Subcutaneous abdominal adipose tissue (tissue), 5 donors: ENCODE measurements around the gene HMGN5.

ENCODE experiments used
- H3K27ac ChIP-seq: one replicate; pipeline ENCODE4 v1.7.0; 2013; ENCODE audit warnings: low read depth, mild to moderate bottlenecking, inconsistent platforms, low read length, moderate library complexity
- H3K27me3 ChIP-seq, 5 donors: one replicate each; pipeline ENCODE4 v1.7.0; 2013; ENCODE audit warnings: low read length in 5 of 5, inconsistent platforms in 1 of 5; ENCODE audit not compliant: control insufficient read depth in 5 of 5, insufficient read depth in 4 of 5
- H3K36me3 ChIP-seq, 5 donors: one replicate each; pipeline ENCODE4 v1.7.0; 2013; ENCODE audit warnings: low read length in 5 of 5; ENCODE audit not compliant: control insufficient read depth in 5 of 5, insufficient read depth in 5 of 5
- H3K4me1 ChIP-seq, 5 donors: one replicate each; pipeline ENCODE4 v1.7.0; 2013; ENCODE audit warnings: low read length in 5 of 5, mild to moderate bottlenecking in 3 of 5, moderate library complexity in 1 of 5; ENCODE audit not compliant: control insufficient read depth in 5 of 5, insufficient read depth in 5 of 5
- H3K4me3 ChIP-seq, 5 donors: one replicate each; pipeline ENCODE4 v1.7.0; 2013; ENCODE audit warnings: low read length in 5 of 5, low read depth in 1 of 5
- H3K9ac ChIP-seq, 5 donors: one replicate each; pipeline ENCODE4 v1.7.0; 2013; ENCODE audit warnings: low read length in 5 of 5, mild to moderate bottlenecking in 4 of 5, moderate library complexity in 3 of 5
- H3K9me3 ChIP-seq, 5 donors: one replicate each; pipeline ENCODE4 v1.7.0; 2013; ENCODE audit warnings: low read length in 5 of 5; ENCODE audit not compliant: control insufficient read depth in 5 of 5
- donor health status: healthy.
- donor health status: healthy.
- donor health status: healthy.
- donor health status: healthy.
- donor health status: healthy.

Gene HMGN5

GRCh38 chrX:81201671-81202455 is at the start of gene HMGN5, which contains the start of gene SH3BGRL:
HMGN5 (minus strand) TSS chrX:81201913; CDS start chrX:81121549, 80,364 bp downstream.
SH3BGRL (plus strand) TSS chrX:81202102; CDS start chrX:81202201, 99 bp downstream.
- peak within 1 kb of the TSS; percentile 59 to 82 (median 71) for H3K9ac ChIP-seq
- no peaks in the 10 kb centered on the region for H3K9me3 ChIP-seq
- peak within 1 kb of the TSS; percentile 79 to 97 (median 87) for H3K4me3 ChIP-seq
- H3K27ac ChIP-seq = peak within 1 kb of the TSS; percentile 51
- peaks cover 0 to 2% (median 0%) of the 10 kb centered on the region in 5 donors for H3K27me3 ChIP-seq
- H3K4me1 ChIP-seq = peaks cover 0 to 17% (median 5%) of the 10 kb centered on the region in 5 donors
- H3K36me3 ChIP-seq = no peaks in the 10 kb centered on the region

GRCh38 chrX:81241753-81242152 is 40.0 kb upstream of the HMGN5 start:
- Histone ChIP-seq H3K4me3 (no peak overlapping the region), H3K4me1 (no peaks in the 10 kb centered on the region), H3K27ac (no peak overlapping the region), H3K9ac (no peak overlapping the region), H3K9me3 (peaks cover 2 to 14% (median 10%) of the 10 kb centered on the region in 5 donors), H3K36me3 (peaks cover 2 to 21% (median 5%) of the 10 kb centered on the region in 5 donors), H3K27me3 (peaks cover 0 to 9% (median 0%) of the 10 kb centered on the region in 5 donors)

GRCh38 chrX:81240701-81241331 is 39.1 kb upstream of the HMGN5 start:
- Histone ChIP-seq H3K36me3 (peaks cover 2 to 21% (median 5%) of the 10 kb centered on the region in 5 donors), H3K27me3 (peaks cover 0 to 9% (median 0%) of the 10 kb centered on the region in 5 donors), H3K27ac (no peak overlapping the region), H3K9me3 (peaks cover 0 to 11% (median 10%) of the 10 kb centered on the region in 5 donors), H3K9ac (no peak overlapping the region), H3K4me1 (no peaks in the 10 kb centered on the region), H3K4me3 (no peak overlapping the region)

- Histone ChIP-seq H3K27ac (no peak overlapping the region), H3K9ac (no peak overlapping the region), H3K27me3 (peaks cover 0 to 9% (median 0%) of the 10 kb centered on the region in 5 donors), H3K4me1 (no peaks in the 10 kb centered on the region), H3K36me3 (peaks cover 0 to 21% (median 5%) of the 10 kb centered on the region in 5 donors), H3K4me3 (no peak overlapping the region), H3K9me3 (peaks cover 0 to 11% (median 10%) of the 10 kb centered on the region in 5 donors)
Observed at GRCh38 chrX:81238166-81238565, 36.5 kb upstream of the HMGN5 start.

GRCh38 chrX:81237516-81237915 is 35.8 kb upstream of the HMGN5 start:
- Histone ChIP-seq H3K9me3 (peaks cover 0 to 11% (median 10%) of the 10 kb centered on the region in 5 donors), H3K4me1 (no peaks in the 10 kb centered on the region), H3K9ac (no peak overlapping the region), H3K27me3 (peaks cover 0 to 9% (median 0%) of the 10 kb centered on the region in 5 donors), H3K36me3 (peaks cover 0 to 21% (median 5%) of the 10 kb centered on the region in 5 donors), H3K4me3 (no peak overlapping the region), H3K27ac (no peak overlapping the region)

- H3K36me3 ChIP-seq = peaks cover 0 to 2% (median 0%) of the 10 kb centered on the region in 5 donors
- no peaks in the 10 kb centered on the region for H3K9me3 ChIP-seq
- no peak overlapping the region for H3K9ac ChIP-seq
- peaks cover 0 to 10% (median 0%) of the 10 kb centered on the region in 5 donors for H3K27me3 ChIP-seq
- no peak overlapping the region for H3K27ac ChIP-seq
- H3K4me3 ChIP-seq = no peak overlapping the region
- H3K4me1 ChIP-seq = peaks cover 0 to 2% (median 0%) of the 10 kb centered on the region in 5 donors
Observed at GRCh38 chrX:81232218-81232617, 30.5 kb upstream of the HMGN5 start.

- H3K27ac ChIP-seq = no peak overlapping the region
- peaks cover 0 to 2% (median 0%) of the 10 kb centered on the region in 5 donors for H3K4me1 ChIP-seq
- peaks cover 0 to 8% (median 0%) of the 10 kb centered on the region in 5 donors for H3K27me3 ChIP-seq
- H3K36me3 ChIP-seq = no peaks in the 10 kb centered on the region
- no peak overlapping the region for H3K4me3 ChIP-seq
- H3K9me3 ChIP-seq = no peaks in the 10 kb centered on the region
- no peak overlapping the region for H3K9ac ChIP-seq
Observed at GRCh38 chrX:81231476-81231875, 29.8 kb upstream of the HMGN5 start.

GRCh38 chrX:81229901-81230300 is 28.2 kb upstream of the HMGN5 start:
- H3K9me3 ChIP-seq = no peaks in the 10 kb centered on the region
- peaks cover 0 to 8% (median 0%) of the 10 kb centered on the region in 5 donors for H3K27me3 ChIP-seq

GRCh38 chrX:81229229-81229628 is 27.5 kb upstream of the HMGN5 start:
- Histone ChIP-seq H3K9me3 (no peaks in the 10 kb centered on the region), H3K4me1 (peaks cover 0 to 2% (median 0%) of the 10 kb centered on the region in 5 donors), H3K27ac (no peak overlapping the region), H3K4me3 (no peak overlapping the region), H3K36me3 (no peaks in the 10 kb centered on the region), H3K27me3 (peaks cover 0 to 8% (median 0%) of the 10 kb centered on the region in 5 donors), H3K9ac (no peak overlapping the region)

More at GRCh38 chrX:81229901-81230300, 28.2 kb upstream of the HMGN5 start:
- peaks cover 0 to 2% (median 0%) of the 10 kb centered on the region in 5 donors for H3K4me1 ChIP-seq
- no peak overlapping the region for H3K4me3 ChIP-seq
- no peak overlapping the region for H3K27ac ChIP-seq
- H3K9ac ChIP-seq = no peak overlapping the region
- no peaks in the 10 kb centered on the region for H3K36me3 ChIP-seq

GRCh38 chrX:81215685-81216084 is 14.0 kb upstream of the HMGN5 start:
- no peak overlapping the region for H3K27ac ChIP-seq
- H3K4me1 ChIP-seq = peaks cover 0 to 5% (median 0%) of the 10 kb centered on the region in 5 donors
- H3K9ac ChIP-seq = no peak overlapping the region
- H3K27me3 ChIP-seq = no peaks in the 10 kb centered on the region
- no peaks in the 10 kb centered on the region for H3K9me3 ChIP-seq
- no peaks in the 10 kb centered on the region for H3K36me3 ChIP-seq
- H3K4me3 ChIP-seq = no peak overlapping the region
